Prostate gland (tissue), 2 donors: ENCODE results near the gene GRIK3.

Experiments
- CTCF ChIP-seq, 4 experiments: fragments of 200-600 bp in 2 of 4; fragments of 450-650 bp in 2 of 4; sonication (generic) in 2 of 4; IDR thresholded peaks; 1 replicate in 3 of 4; 2 replicates in 1 of 4; pipeline ENCODE4 v1.5.1; 2016 to 2019; ENCODE audit warnings: antibody characterized with exemption in 4 of 4, mild to moderate bottlenecking in 2 of 4, moderate library complexity in 2 of 4
- POLR2A ChIP-seq: fragments of 450-650 bp; IDR thresholded peaks from one replicate; pipeline ENCODE4 v1.6.1; 2016; ENCODE audit warnings: antibody characterized with exemption, mild to moderate bottlenecking

- TF ChIP-seq CTCF (IDR thresholded peaks at IDR 0.05): no peak
- no peak for TF ChIP-seq POLR2A
Observed at GRCh38 chr1:37032660-37033354, 1.5 kb downstream of the GRIK3 start.
